HepG2 (cell line): ENCODE data around the gene EPB41. TPM values are rescaled to one million over a fixed set of nuclear protein-coding genes. Genes with fewer than 3 reads are reported as not detected.
A peak's percentile ranks its signal among the peaks of the same experiment; 100 is the strongest.

ENCODE experiments used
- ASH2L ChIP-seq: fragments of 300-600, 200-600 bp; sonication (generic); IDR thresholded peaks from 2 replicates; pipeline ENCODE4 v1.7.0; 2017; ENCODE audit warnings: low read depth, mild to moderate bottlenecking, moderate library complexity, mixed read lengths, low read length; ENCODE audit not compliant: insufficient read length
- CENPBD1 ChIP-seq: sonication (generic); formaldehyde crosslinking; IDR thresholded peaks from 2 replicates; pipeline ENCODE4 v1.8.0; 2022; ENCODE audit warnings: missing genetic modification reagents, low read depth, mild to moderate bottlenecking, borderline replicate concordance
- CENPX ChIP-seq: sonication (generic); formaldehyde crosslinking; IDR thresholded peaks from 2 replicates; pipeline ENCODE4 v1.9.0; 2021; ENCODE audit warnings: mild to moderate bottlenecking, missing genetic modification reagents, moderate library complexity
- FOXP4 ChIP-seq: sonication (generic); formaldehyde crosslinking; IDR thresholded peaks from 2 replicates; pipeline ENCODE4 v1.4.0; 2020; ENCODE audit warnings: missing genetic modification reagents
- HNRNPK ChIP-seq: fragments of 200-400 bp; formaldehyde crosslinking; IDR thresholded peaks from 2 replicates; pipeline ENCODE4 v1.6.1; 2018; ENCODE audit warnings: low read length, low read depth, moderate library complexity, mild to moderate bottlenecking; ENCODE audit not compliant: poor library complexity, severe bottlenecking
- MEIS2 ChIP-seq: sonication (generic); formaldehyde crosslinking; IDR thresholded peaks from 2 replicates; pipeline ENCODE4 v1.9.0; 2021; ENCODE audit warnings: mild to moderate bottlenecking, missing genetic modification reagents
- NFKB2 ChIP-seq: sonication (generic); formaldehyde crosslinking; IDR thresholded peaks from 2 replicates; pipeline ENCODE4 v1.4.0; 2020; ENCODE audit warnings: missing genetic modification reagents, borderline replicate concordance
- PHF21A ChIP-seq: sonication (generic); formaldehyde crosslinking; IDR thresholded peaks from 2 replicates; pipeline ENCODE4 v1.5.0; 2020; ENCODE audit warnings: mild to moderate bottlenecking, missing genetic modification reagents
- POGK ChIP-seq: sonication (generic); formaldehyde crosslinking; conservative IDR thresholded peaks from 2 replicates; pipeline ENCODE4 v1.8.0; 2022; ENCODE audit warnings: mild to moderate bottlenecking, moderate library complexity, missing genetic modification reagents
- RFXANK ChIP-seq: IDR thresholded peaks from 2 replicates; pipeline ENCODE4 v1.6.1; 2016
- SMYD3 ChIP-seq: sonication (generic); formaldehyde crosslinking; IDR thresholded peaks from 2 replicates; pipeline ENCODE4 v1.8.1; 2023; ENCODE audit warnings: mild to moderate bottlenecking, missing genetic modification reagents
- SOX13 ChIP-seq, 3 experiments: fragments of 450-650 bp in 1 of 3; sonication (generic) in 1 of 3; formaldehyde crosslinking in 1 of 3; IDR thresholded peaks in 2 of 3; conservative IDR thresholded peaks in 1 of 3; 2 replicates each; pipeline versions ENCODE4 v1.5.0 to v1.6.1; 2016 to 2020; ENCODE audit warnings: antibody characterized with exemption in 1 of 3, mild to moderate bottlenecking in 1 of 3, missing compliant biosample characterization in 1 of 3, missing genetic modification reagents in 1 of 3, moderate library complexity in 1 of 3
- ZBTB25 ChIP-seq: IDR thresholded peaks from 2 replicates; pipeline ENCODE4 v1.6.1; 2018; ENCODE audit warnings: missing genetic modification reagents
- ZBTB7A ChIP-seq: sonication (generic); formaldehyde crosslinking; IDR thresholded peaks from 2 replicates; pipeline ENCODE4 v1.8.0; 2022; ENCODE audit warnings: mild to moderate bottlenecking, missing genetic modification reagents
- ZNF333 ChIP-seq: sonication (generic); formaldehyde crosslinking; IDR thresholded peaks from 2 replicates; pipeline ENCODE4 v1.4.0; 2020; ENCODE audit warnings: mild to moderate bottlenecking, missing genetic modification reagents, borderline replicate concordance
- ZNF546 ChIP-seq: sonication (generic); formaldehyde crosslinking; conservative IDR thresholded peaks from 2 replicates; pipeline ENCODE4 v1.8.1; 2023; ENCODE audit warnings: mild to moderate bottlenecking, missing genetic modification reagents
- ZNF713 ChIP-seq: sonication (generic); formaldehyde crosslinking; IDR thresholded peaks from 2 replicates; pipeline ENCODE4 v1.4.0; 2020; ENCODE audit warnings: mild to moderate bottlenecking, missing genetic modification reagents
- ZNF784 ChIP-seq: sonication (generic); formaldehyde crosslinking; IDR thresholded peaks from 2 replicates; pipeline ENCODE4 v1.5.1; 2020; ENCODE audit warnings: missing genetic modification reagents, mild to moderate bottlenecking, borderline replicate concordance
- ZNF879 ChIP-seq: sonication (generic); formaldehyde crosslinking; IDR thresholded peaks from 2 replicates; pipeline ENCODE4 v1.8.1; 2023; ENCODE audit warnings: missing genetic modification reagents
- ZNF883 ChIP-seq: sonication (generic); formaldehyde crosslinking; IDR thresholded peaks from 2 replicates; pipeline ENCODE4 v1.5.1; 2020; ENCODE audit warnings: mild to moderate bottlenecking, missing genetic modification reagents; ENCODE audit errors: not compliant biosample characterization
- ZSCAN22 ChIP-seq: sonication (generic); formaldehyde crosslinking; IDR thresholded peaks from 2 replicates; pipeline ENCODE4 v1.4.0; 2020; ENCODE audit warnings: mild to moderate bottlenecking, missing genetic modification reagents
- polyA plus RNA-seq, 8 experiments: library from polyadenylated mRNA; depleted of rRNA in 3 of 8; stranded (reverse) in 7 of 8; unstranded in 1 of 8; fragments of >200 nt; fragmentation: Illumina TruSeq in 4 of 8; extraction: Trizol in 4 of 8; gene quantifications; 2 replicates each; pipeline versions ENCODE4 v1.2.1 to v1.2.3, GENCODE V29; 2011 to 2016; ENCODE audit warnings: low read depth in 4 of 8, missing spikeins in 1 of 8, mixed read lengths in 1 of 8; ENCODE audit not compliant: insufficient read depth in 1 of 8
- total RNA-seq, 5 experiments: library from RNA; depleted of rRNA; stranded (reverse); fragments of >200 nt; fragmentation: Illumina TruSeq; extraction: Trizol; gene quantifications; 2 replicates each; pipeline ENCODE4 v1.2.3, GENCODE V29; 2016; ENCODE audit warnings: low read depth in 1 of 5

EPB41 gene
- total and polyA plus RNA-seq, 2 of the 13 experiments (the other 11 are each of a cell fraction or from before 2014, with no cell fraction given): 34.5 to 46.7 TPM

- TF ChIP-seq FOXP4: peak; percentile 42; the same call in 1 of the 2 replicates
- no peak for TF ChIP-seq ZBTB7A (CRISPR knock-in tag)
- TF ChIP-seq CENPX (CRISPR knock-in tag): no peak
- 0 out of 2 replicates have a peak, but pooled peaks have one; percentile 47 for TF ChIP-seq POGK (CRISPR knock-in tag)
- no peak for TF ChIP-seq HNRNPK
- no peak for TF ChIP-seq PHF21A
- no peak for TF ChIP-seq ZNF546 (CRISPR knock-in tag)
- TF ChIP-seq RFXANK (CRISPR knock-in tag): no peak
- no peak for TF ChIP-seq ZSCAN22
- 0 out of 2 replicates have a peak, but pooled peaks have one; percentile 45 for TF ChIP-seq MEIS2 (CRISPR knock-in tag)
- TF ChIP-seq ZNF784 (CRISPR knock-in tag): no peak
- no peak for TF ChIP-seq ZNF713 (CRISPR knock-in tag)
- no peak for TF ChIP-seq SMYD3 (CRISPR knock-in tag)
- TF ChIP-seq SOX13 (IDR thresholded peaks at IDR 0.05): no peak
- no peak for TF ChIP-seq SOX13 (CRISPR knock-in tag; conservative IDR thresholded peaks at IDR 0.05 in 1 of 2, IDR thresholded peaks at IDR 0.05 in 1 of 2)
- no peak for TF ChIP-seq ZNF879 (CRISPR knock-in tag)
- no peak for TF ChIP-seq ZNF333 (CRISPR knock-in tag)
- peak; percentile 52; the same call in 1 of the 2 replicates for TF ChIP-seq NFKB2
- no peak for TF ChIP-seq CENPBD1 (CRISPR knock-in tag)
- TF ChIP-seq ASH2L: no peak
- no peak for TF ChIP-seq ZNF883 (CRISPR knock-in tag)
- no peak for TF ChIP-seq ZBTB25 (CRISPR knock-in tag)
Observed at GRCh38 chr1:28882009-28882628, 32.2 kb upstream of the EPB41 start (continued).
